HG02981 (cell line): Measurements from ENCODE around the gene CCND2.
A peak's percentile ranks its signal among the peaks of the same experiment; 100 is the strongest.
"Not testable (repeated sequence)": the region's sequence is repeated elsewhere in the genome, so short reads cannot be mapped to it uniquely, and the experiment has no call there.

ENCODE experiments used
- ATAC-seq: cut with Tn5 transposase; IDR thresholded peaks from one replicate; pipeline ENCODE4 v1.9.1; 2021; ENCODE audit warnings: mild to moderate bottlenecking, moderate library complexity; ENCODE audit not compliant: unreplicated experiment

CCND2 gene

GRCh38 chr12:4273652-4274395 lies at the start of gene CCND2:
CCND2 (plus strand) TSS chr12:4273762; CDS start chr12:4274041, 279 bp downstream.
- peak; percentile 24 for ATAC-seq

- ATAC-seq: no peak
Measured at GRCh38 chr12:4224206-4224889, 49.2 kb upstream of the CCND2 start.

GRCh38 chr12:4225571-4225970 lies 48.0 kb upstream of the CCND2 start:
- no peak for ATAC-seq

GRCh38 chr12:4227046-4227445 lies 46.5 kb upstream of the CCND2 start:
- no peak for ATAC-seq

- no peak for ATAC-seq
Measured at GRCh38 chr12:4228122-4228580, 45.4 kb upstream of the CCND2 start.

GRCh38 chr12:4230526-4230925 lies 43.0 kb upstream of the CCND2 start:
- no peak for ATAC-seq

- no peak for ATAC-seq
Measured at GRCh38 chr12:4238577-4238976, 35.0 kb upstream of the CCND2 start.

GRCh38 chr12:4239746-4240145 lies 33.8 kb upstream of the CCND2 start:
- no peak for ATAC-seq

- no peak for ATAC-seq
Measured at GRCh38 chr12:4240161-4240783, 33.3 kb upstream of the CCND2 start.

GRCh38 chr12:4240981-4241380 lies 32.6 kb upstream of the CCND2 start:
- no peak for ATAC-seq

GRCh38 chr12:4241592-4241991 lies 32.0 kb upstream of the CCND2 start:
- no peak for ATAC-seq

GRCh38 chr12:4242595-4242994 lies 31.0 kb upstream of the CCND2 start:
- ATAC-seq: no peak

GRCh38 chr12:4243091-4243490 lies 30.5 kb upstream of the CCND2 start:
- no peak for ATAC-seq

GRCh38 chr12:4243491-4244100 lies 30.0 kb upstream of the CCND2 start:
- ATAC-seq: not testable (repeated sequence)

GRCh38 chr12:4244868-4245267 lies 28.7 kb upstream of the CCND2 start:
- no peak for ATAC-seq

- ATAC-seq: no peak
Measured at GRCh38 chr12:4245446-4245845, 28.1 kb upstream of the CCND2 start.

- no peak for ATAC-seq
Measured at GRCh38 chr12:4246116-4246515, 27.4 kb upstream of the CCND2 start.

GRCh38 chr12:4250691-4251090 lies 22.9 kb upstream of the CCND2 start:
- ATAC-seq: no peak

GRCh38 chr12:4251216-4251891 lies 22.2 kb upstream of the CCND2 start:
- no peak for ATAC-seq

- no peak for ATAC-seq
Measured at GRCh38 chr12:4251967-4252366, 21.6 kb upstream of the CCND2 start.

- no peak for ATAC-seq
Measured at GRCh38 chr12:4252601-4253000, 21.0 kb upstream of the CCND2 start.
